ENCODE measurements around the gene UTS2.

GRCh38 chr1:7850786-7851185 lies 2.1 kb downstream of the UTS2 start:
- no peak for TF ChIP-seq CTCF (IDR thresholded peaks at IDR 0.05)
- TF ChIP-seq POLR2AphosphoS5 (IDR thresholded peaks at IDR 0.05), result no peak
- TF ChIP-seq POLR2A (IDR thresholded peaks at IDR 0.05), result no peak
